Panc1 (cell line): ENCODE measurements around the gene EMX1. TPM values are rescaled to one million over a fixed set of nuclear protein-coding genes. Genes with fewer than 3 reads are reported as not detected.

Experiments
- ATAC-seq: fragments of 200-7000 bp; cut with Tn5 transposase; 2 replicates; pipeline ENCODE4 v1.9.1; 2020; ENCODE audit warnings: mild to moderate bottlenecking, moderate library complexity
- BruUV-seq: library from RNA; stranded (reverse); fragments of 400-500 nt; replicated peaks from 2 replicates; lab custom pipeline; 2021; lab: Mats Ljungman, UMichigan
- CTCF ChIA-PET: fragments of 300-600 bp; sonication (Branson Sonifier 250); formaldehyde crosslinking; loops from one replicate; lab custom pipeline; 2022; ENCODE audit warnings: antibody characterized with exemption; lab: Charles Lee
- POLR2A ChIA-PET: fragments of 300-600 bp; sonication (Branson Sonifier 250); formaldehyde crosslinking; loops from one replicate; lab custom pipeline; 2022; ENCODE audit warnings: antibody characterized with exemption; lab: Charles Lee
- DNase-seq: peaks from one replicate; pipeline ENCODE4 v3.0.0-alpha.2; 2010; ENCODE audit warnings: low read depth, low spot score
- H3K27ac ChIP-seq: 2 replicates; pipeline ENCODE4 v1.5.1; 2011; ENCODE audit warnings: mild to moderate bottlenecking, low read length, inconsistent platforms
- H3K27me3 ChIP-seq: fragments of 200-500 bp; sonication (Bioruptor generic); 2 replicates; pipeline ENCODE4 v1.6.0; 2014; ENCODE audit warnings: low read length, inconsistent platforms; ENCODE audit not compliant: control insufficient read depth, insufficient read depth
- H3K36me3 ChIP-seq: fragments of 200-500 bp; sonication (Bioruptor generic); 2 replicates; pipeline ENCODE4 v1.5.1; 2014; ENCODE audit warnings: inconsistent platforms, mild to moderate bottlenecking, low read length, moderate library complexity; ENCODE audit not compliant: control insufficient read depth, insufficient read depth
- H3K4me1 ChIP-seq: 2 replicates; pipeline ENCODE4 v1.5.1; 2011; ENCODE audit warnings: inconsistent platforms, mild to moderate bottlenecking, low read length, moderate library complexity; ENCODE audit not compliant: control insufficient read depth, insufficient read depth
- H3K4me3 ChIP-seq, 2 experiments: 2 replicates each; pipeline ENCODE4 v1.5.1; 2011 to 2012; ENCODE audit warnings: low read depth in 2 of 2, low read length in 2 of 2, mild to moderate bottlenecking in 2 of 2, inconsistent platforms in 1 of 2, moderate library complexity in 1 of 2
- H3K9me3 ChIP-seq: fragments of 200-500 bp; sonication (Bioruptor generic); 2 replicates; pipeline ENCODE4 v1.5.1; 2014; ENCODE audit warnings: low read depth, mild to moderate bottlenecking, inconsistent platforms, low read length, moderate library complexity; ENCODE audit not compliant: control insufficient read depth, insufficient read depth
- POLR2AphosphoS5 ChIP-seq: IDR thresholded peaks from 2 replicates; pipeline ENCODE4 v1.6.1; 2012; ENCODE audit warnings: mild to moderate bottlenecking, low read depth, low read length, moderate library complexity
- SIN3A ChIP-seq: IDR thresholded peaks from 2 replicates; pipeline ENCODE4 v1.6.1; 2012; ENCODE audit warnings: low read depth, mild to moderate bottlenecking, low read length, moderate library complexity, borderline replicate concordance; ENCODE audit not compliant: insufficient read depth
- TCF7L2 ChIP-seq: IDR thresholded peaks from 2 replicates; pipeline ENCODE4 v1.6.1; 2011; ENCODE audit warnings: mild to moderate bottlenecking, low read depth, low read length, inconsistent platforms
- in situ Hi-C: cut with HindIII; loops from 2 replicates; pipeline ENCODE4 v1.10.0; 2016; ENCODE audit warnings: low sequenced_read_pairs, low pct_unique_long_range_greater_than_20kb
- intact Hi-C: fragments of 100-400 bp; cut with micrococcal nuclease; formaldehyde crosslinking; loops from one replicate; pipeline ENCODE4 v1.10.0; 2022; ENCODE audit not compliant: unreplicated experiment
- total RNA-seq: library from RNA; stranded (reverse); gene quantifications from one replicate; pipeline ENCODE4 v1.2.1, GENCODE V29; 2021; ENCODE audit not compliant: unreplicated experiment
- TF ChIP-seq, protein P1 (sequence below), 2 experiments: IDR thresholded peaks; 2 replicates each; pipeline ENCODE4 v1.6.1; 2011 to 2012; ENCODE audit warnings: low read depth in 2 of 2, control low read depth in 1 of 2, low read length in 1 of 2, mild to moderate bottlenecking in 1 of 2, moderate library complexity in 1 of 2; ENCODE audit not compliant: insufficient read depth in 1 of 2
- TF ChIP-seq, protein P2 (sequence below): fragments of 450-650 bp; IDR thresholded peaks from 2 replicates; pipeline ENCODE4 v1.5.1; 2017; ENCODE audit warnings: mild to moderate bottlenecking

The EMX1 gene
- total RNA-seq, 1 experiment from 2014 or later = 0.36 TPM

DNA sequence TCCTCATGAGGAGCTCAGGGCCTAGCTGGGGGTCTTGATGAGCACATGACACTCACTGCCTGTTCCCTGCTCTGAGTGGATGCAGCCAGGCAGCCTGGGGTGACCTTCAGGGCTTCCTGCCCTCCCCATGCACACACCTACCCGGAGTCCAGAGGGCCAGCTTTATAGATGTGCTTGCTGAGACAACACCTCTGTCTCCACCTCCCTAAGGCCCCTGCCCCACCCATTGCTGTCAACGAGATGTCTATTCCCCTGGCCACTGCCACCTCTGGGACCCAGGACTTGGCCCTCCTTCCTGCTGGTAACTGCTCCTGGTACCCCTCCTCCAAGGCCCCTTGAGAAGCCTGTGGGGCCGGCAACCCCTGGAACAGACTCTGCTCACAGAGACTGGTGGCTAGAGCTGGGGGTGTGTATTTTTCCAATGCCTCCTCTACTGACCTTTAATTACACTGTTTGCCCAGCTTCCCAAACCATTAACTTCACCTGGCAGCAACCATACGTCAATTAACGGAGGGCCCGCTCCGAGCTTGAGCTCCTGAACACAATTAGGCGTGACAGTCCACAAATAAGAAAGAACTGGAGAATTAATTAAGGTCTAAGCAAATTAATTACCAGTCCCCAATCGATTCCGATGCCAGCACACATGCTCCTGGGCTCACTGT is 66.3 kb downstream of the EMX1 start:
- H3K9me3 ChIP-seq = no peaks in the 10 kb centered on the region
- no TSS peak for BruUV-seq
- TF ChIP-seq POLR2AphosphoS5 = no peak
- TF ChIP-seq SIN3A = no peak
- no peak for TF ChIP-seq TCF7L2
- TF ChIP-seq, protein P1, sequence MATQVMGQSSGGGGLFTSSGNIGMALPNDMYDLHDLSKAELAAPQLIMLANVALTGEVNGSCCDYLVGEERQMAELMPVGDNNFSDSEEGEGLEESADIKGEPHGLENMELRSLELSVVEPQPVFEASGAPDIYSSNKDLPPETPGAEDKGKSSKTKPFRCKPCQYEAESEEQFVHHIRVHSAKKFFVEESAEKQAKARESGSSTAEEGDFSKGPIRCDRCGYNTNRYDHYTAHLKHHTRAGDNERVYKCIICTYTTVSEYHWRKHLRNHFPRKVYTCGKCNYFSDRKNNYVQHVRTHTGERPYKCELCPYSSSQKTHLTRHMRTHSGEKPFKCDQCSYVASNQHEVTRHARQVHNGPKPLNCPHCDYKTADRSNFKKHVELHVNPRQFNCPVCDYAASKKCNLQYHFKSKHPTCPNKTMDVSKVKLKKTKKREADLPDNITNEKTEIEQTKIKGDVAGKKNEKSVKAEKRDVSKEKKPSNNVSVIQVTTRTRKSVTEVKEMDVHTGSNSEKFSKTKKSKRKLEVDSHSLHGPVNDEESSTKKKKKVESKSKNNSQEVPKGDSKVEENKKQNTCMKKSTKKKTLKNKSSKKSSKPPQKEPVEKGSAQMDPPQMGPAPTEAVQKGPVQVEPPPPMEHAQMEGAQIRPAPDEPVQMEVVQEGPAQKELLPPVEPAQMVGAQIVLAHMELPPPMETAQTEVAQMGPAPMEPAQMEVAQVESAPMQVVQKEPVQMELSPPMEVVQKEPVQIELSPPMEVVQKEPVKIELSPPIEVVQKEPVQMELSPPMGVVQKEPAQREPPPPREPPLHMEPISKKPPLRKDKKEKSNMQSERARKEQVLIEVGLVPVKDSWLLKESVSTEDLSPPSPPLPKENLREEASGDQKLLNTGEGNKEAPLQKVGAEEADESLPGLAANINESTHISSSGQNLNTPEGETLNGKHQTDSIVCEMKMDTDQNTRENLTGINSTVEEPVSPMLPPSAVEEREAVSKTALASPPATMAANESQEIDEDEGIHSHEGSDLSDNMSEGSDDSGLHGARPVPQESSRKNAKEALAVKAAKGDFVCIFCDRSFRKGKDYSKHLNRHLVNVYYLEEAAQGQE (IDR thresholded peaks at IDR 0.05; ENCODE audit: insufficient read depth in 1 of 2, low read depth in 2 of 2, low read length in 1 of 2) = no peak
- TF ChIP-seq, protein P2, sequence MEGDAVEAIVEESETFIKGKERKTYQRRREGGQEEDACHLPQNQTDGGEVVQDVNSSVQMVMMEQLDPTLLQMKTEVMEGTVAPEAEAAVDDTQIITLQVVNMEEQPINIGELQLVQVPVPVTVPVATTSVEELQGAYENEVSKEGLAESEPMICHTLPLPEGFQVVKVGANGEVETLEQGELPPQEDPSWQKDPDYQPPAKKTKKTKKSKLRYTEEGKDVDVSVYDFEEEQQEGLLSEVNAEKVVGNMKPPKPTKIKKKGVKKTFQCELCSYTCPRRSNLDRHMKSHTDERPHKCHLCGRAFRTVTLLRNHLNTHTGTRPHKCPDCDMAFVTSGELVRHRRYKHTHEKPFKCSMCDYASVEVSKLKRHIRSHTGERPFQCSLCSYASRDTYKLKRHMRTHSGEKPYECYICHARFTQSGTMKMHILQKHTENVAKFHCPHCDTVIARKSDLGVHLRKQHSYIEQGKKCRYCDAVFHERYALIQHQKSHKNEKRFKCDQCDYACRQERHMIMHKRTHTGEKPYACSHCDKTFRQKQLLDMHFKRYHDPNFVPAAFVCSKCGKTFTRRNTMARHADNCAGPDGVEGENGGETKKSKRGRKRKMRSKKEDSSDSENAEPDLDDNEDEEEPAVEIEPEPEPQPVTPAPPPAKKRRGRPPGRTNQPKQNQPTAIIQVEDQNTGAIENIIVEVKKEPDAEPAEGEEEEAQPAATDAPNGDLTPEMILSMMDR = no peak
- intact Hi-C loops = no loop called here
- POLR2A ChIA-PET = no interaction called here
- no peaks in the 10 kb centered on the region for H3K27me3 ChIP-seq
- no peak overlapping the region for H3K4me3 ChIP-seq
- ATAC-seq (no peak), DNase-seq (no peak)
- CTCF ChIA-PET = no interaction called here
- no peaks in the 10 kb centered on the region for H3K36me3 ChIP-seq
- H3K27ac ChIP-seq = no peak overlapping the region
- H3K4me1 ChIP-seq = no peaks in the 10 kb centered on the region; the same call in 1 of the 2 replicates
- in situ Hi-C loops = no loop called here

DNA sequence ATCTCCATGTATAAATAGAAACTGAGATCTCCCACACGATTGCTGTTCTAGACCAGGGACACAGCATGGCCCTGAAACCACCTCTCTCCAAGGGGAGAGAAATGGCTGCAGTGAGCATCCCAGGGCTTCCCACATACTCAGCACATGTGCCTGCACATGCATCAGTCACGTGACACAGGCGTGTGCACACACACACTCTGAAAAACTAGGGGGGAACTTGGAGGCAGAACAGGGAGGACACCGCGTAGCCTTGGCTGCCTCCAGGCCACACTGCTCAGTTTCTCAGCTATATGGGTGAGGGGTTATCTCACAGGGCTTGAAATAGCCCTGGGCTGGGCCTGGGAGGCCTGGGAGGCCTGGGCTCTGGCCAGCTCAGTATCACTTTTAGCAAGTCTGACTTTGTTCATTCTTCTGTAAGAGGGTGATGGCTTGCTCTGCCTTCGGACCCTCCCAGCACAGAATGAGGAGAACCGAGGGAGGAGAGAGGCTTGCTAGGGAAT is 66.9 kb downstream of the EMX1 start:
- TF ChIP-seq TCF7L2 (no peak), SIN3A (no peak), POLR2AphosphoS5 (no peak)
- TF ChIP-seq, protein P1 (IDR thresholded peaks at IDR 0.05; ENCODE audit: insufficient read depth in 1 of 2, low read depth in 2 of 2, low read length in 1 of 2) = no peak
- TF ChIP-seq, protein P2 = no peak
- no peaks in the 10 kb centered on the region for H3K36me3 ChIP-seq
- no peaks in the 10 kb centered on the region for H3K9me3 ChIP-seq
- intact Hi-C loops (no loop called here), in situ Hi-C loops (no loop called here)
- no peaks in the 10 kb centered on the region; the same call in 1 of the 2 replicates for H3K4me1 ChIP-seq
- no peak overlapping the region for H3K27ac ChIP-seq
- DNase-seq (no peak), ATAC-seq (no peak)
- no TSS peak for BruUV-seq
- ChIA-PET POLR2A (no interaction called here), CTCF (no interaction called here)
- no peaks in the 10 kb centered on the region for H3K27me3 ChIP-seq
- no peak overlapping the region for H3K4me3 ChIP-seq
